Measurements from ENCODE around the gene NEU4. TPM values are rescaled to one million over a fixed set of nuclear protein-coding genes. Genes with fewer than 3 reads are reported as not detected.
"Not testable (repeated sequence)": the region's sequence is repeated elsewhere in the genome, so short reads cannot be mapped to it uniquely, and the experiment has no call there.

NEU4 gene
- total and polyA plus RNA-seq, 8 donors = 0.17 to 0.55 (median 0.30) TPM; not detected in 1

GRCh38 chr2:241788135-241788534 is 20.9 kb upstream of the NEU4 start:
- Histone ChIP-seq H3K4me1 (no peaks in the 10 kb centered on the region), H3K27me3 (no peaks in the 10 kb centered on the region), H3K4me3 (no peak overlapping the region), H3K27ac (no peak overlapping the region), H3K36me3 (no peaks in the 10 kb centered on the region), H3K9me3 (no peaks in the 10 kb centered on the region)
- ATAC-seq = no peak
- intact Hi-C loops (cut with DNase I) = no loop called here
- no peak for DNase-seq
- TF ChIP-seq CTCF (IDR thresholded peaks at IDR 0.05) = no peak

- intact Hi-C loops (cut with DNase I) = no loop called here
Observed at GRCh38 chr2:241788572-241788971, 20.4 kb upstream of the NEU4 start.

DNA sequence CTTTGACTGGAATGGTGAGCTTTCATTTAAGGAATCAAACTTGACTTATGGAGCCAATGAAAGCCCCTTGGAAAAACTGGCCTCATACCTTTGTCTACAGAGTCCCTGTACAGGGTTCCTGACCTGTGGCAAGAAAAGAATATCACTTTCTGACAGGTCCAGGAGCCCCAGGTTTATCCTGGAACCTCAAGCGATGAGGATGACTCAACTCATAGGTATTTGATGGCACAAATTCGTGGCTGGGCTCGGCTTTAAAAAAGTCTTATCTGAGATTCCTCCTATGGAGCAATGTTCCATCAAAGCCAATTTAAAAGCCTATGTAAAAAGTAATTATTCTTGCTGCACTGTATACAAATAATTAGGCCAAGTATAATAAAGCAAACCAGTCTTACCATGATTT is 17.6 kb upstream of the NEU4 start:
- H3K4me1 ChIP-seq; H3K27me3 ChIP-seq; H3K9me3 ChIP-seq; H3K36me3 ChIP-seq; ATAC-seq; H3K4me3 ChIP-seq; DNase-seq; H3K27ac ChIP-seq; intact Hi-C loops (cut with DNase I): not testable (repeated sequence)

More at GRCh38 chr2:241788572-241788971, 20.4 kb upstream of the NEU4 start:
- DNase-seq (no peak), ATAC-seq (no peak)
- Histone ChIP-seq H3K4me3 (no peak overlapping the region), H3K27me3 (no peaks in the 10 kb centered on the region), H3K9me3 (no peaks in the 10 kb centered on the region), H3K36me3 (no peaks in the 10 kb centered on the region), H3K27ac (no peak overlapping the region), H3K4me1 (no peaks in the 10 kb centered on the region)
- TF ChIP-seq CTCF (IDR thresholded peaks at IDR 0.05) = no peak

DNA sequence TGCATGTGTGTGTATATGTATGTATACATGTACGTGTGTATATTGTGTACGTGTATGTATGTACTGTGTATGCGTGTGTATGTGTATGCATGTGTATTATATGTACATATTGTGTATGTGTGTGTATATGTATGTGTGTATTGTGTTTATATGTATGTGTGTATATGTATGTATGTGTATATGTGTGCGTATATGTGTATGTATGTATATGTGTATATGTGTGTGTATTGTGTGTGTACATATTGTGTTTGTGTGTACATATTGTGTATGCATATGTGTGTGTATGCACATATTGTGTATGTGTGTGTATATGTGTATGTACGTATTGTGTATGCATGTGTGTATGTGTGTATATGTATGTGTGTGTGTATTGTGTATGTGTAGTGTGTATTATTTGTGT is 15.6 kb upstream of the NEU4 start:
- Histone ChIP-seq H3K4me1 (no peaks in the 10 kb centered on the region), H3K36me3 (no peaks in the 10 kb centered on the region), H3K27ac (no peak overlapping the region), H3K27me3 (no peaks in the 10 kb centered on the region), H3K4me3 (no peak overlapping the region), H3K9me3 (no peaks in the 10 kb centered on the region)
- ATAC-seq = no peak
- intact Hi-C loops (cut with DNase I) = no loop called here
- TF ChIP-seq CTCF (IDR thresholded peaks at IDR 0.05) = no peak
- DNase-seq = no peak

DNA sequence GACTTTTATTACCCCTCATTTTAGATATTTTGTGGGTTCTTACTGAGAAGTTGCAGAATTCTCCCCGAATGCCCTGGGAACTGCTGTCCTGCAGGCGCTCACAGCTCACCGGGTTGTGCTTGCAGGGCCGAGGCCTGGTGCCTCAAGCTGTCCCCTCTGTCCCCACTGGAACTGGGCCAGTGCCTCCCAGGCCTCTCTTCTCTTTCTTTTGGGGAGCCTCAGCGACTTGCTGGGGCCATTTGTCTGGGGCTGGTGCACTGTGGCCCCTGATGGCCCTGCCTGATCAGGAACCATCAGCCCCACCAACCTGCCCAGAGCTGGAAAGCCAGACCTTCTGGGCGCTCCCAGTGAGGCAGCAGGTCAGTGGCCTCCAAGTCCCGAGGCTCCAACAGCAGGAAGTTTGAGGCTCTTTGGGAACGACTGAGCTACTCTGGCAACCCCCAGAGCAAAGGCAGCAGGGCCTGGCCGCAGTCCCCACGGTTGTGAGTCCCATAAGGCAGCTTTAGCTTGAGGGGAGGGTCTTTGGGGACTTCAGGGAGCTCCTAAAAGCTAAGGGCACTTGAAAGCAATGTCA is 14.7 kb upstream of the NEU4 start:
- Histone ChIP-seq H3K4me3 (no peak overlapping the region), H3K4me1 (no peaks in the 10 kb centered on the region), H3K36me3 (no peaks in the 10 kb centered on the region), H3K27me3 (no peaks in the 10 kb centered on the region), H3K27ac (no peak overlapping the region), H3K9me3 (no peaks in the 10 kb centered on the region)
- no peak for DNase-seq
- no peak for ATAC-seq
- intact Hi-C loops (cut with DNase I) = no loop called here
- TF ChIP-seq CTCF (IDR thresholded peaks at IDR 0.05) = no peak

Measured in left lung (tissue), 10 donors.